T1000 (cell line): ENCODE results near the gene ABCG5.

Source experiments
- DNase-seq: peaks from one replicate; lab custom pipeline; 2025; ENCODE audit warnings: mixed read lengths; lab: John Stamatoyannopoulos, UW

Gene ABCG5

GRCh38 chr2:43841949-43842865, 3.6 kb upstream of the ABCG5 start:
- no peak for DNase-seq

GRCh38 chr2:43840965-43841364, 2.3 kb upstream of the ABCG5 start:
- no peak for DNase-seq

GRCh38 chr2:43839776-43840564, 1.3 kb upstream of the ABCG5 start:
- DNase-seq = no peak

- no peak for DNase-seq
Observed at GRCh38 chr2:43837831-43838559, 644 bp downstream of the ABCG5 start.

GRCh38 chr2:43837033-43837432, 1.6 kb downstream of the ABCG5 start:
- DNase-seq = no peak

GRCh38 chr2:43832457-43832856, 6.2 kb downstream of the ABCG5 start:
- no peak for DNase-seq

- no peak for DNase-seq
Observed at GRCh38 chr2:43831543-43832294, 6.9 kb downstream of the ABCG5 start.

- DNase-seq = no peak
Observed at GRCh38 chr2:43826305-43827250, 12.1 kb downstream of the ABCG5 start.

- DNase-seq = no peak
Observed at GRCh38 chr2:43825841-43826240, 12.8 kb downstream of the ABCG5 start.

GRCh38 chr2:43824951-43825493, 13.6 kb downstream of the ABCG5 start:
- no peak for DNase-seq

- DNase-seq = no peak
Observed at GRCh38 chr2:43824512-43824911, 14.1 kb downstream of the ABCG5 start.

- no peak for DNase-seq
Observed at GRCh38 chr2:43823751-43824150, 14.9 kb downstream of the ABCG5 start.

GRCh38 chr2:43822839-43823238, 15.8 kb downstream of the ABCG5 start:
- no peak for DNase-seq

- no peak for DNase-seq
Observed at GRCh38 chr2:43819491-43820163, 19.0 kb downstream of the ABCG5 start.

GRCh38 chr2:43818761-43819160, 19.9 kb downstream of the ABCG5 start:
- DNase-seq = no peak

- no peak for DNase-seq
Observed at GRCh38 chr2:43814711-43815110, 23.9 kb downstream of the ABCG5 start.

GRCh38 chr2:43812947-43813346, 25.7 kb downstream of the ABCG5 start:
- DNase-seq = no peak

- DNase-seq = no peak
Observed at GRCh38 chr2:43812006-43812405, 26.6 kb downstream of the ABCG5 start.

GRCh38 chr2:43810888-43811287, 27.8 kb downstream of the ABCG5 start:
- no peak for DNase-seq

- no peak for DNase-seq
Observed at GRCh38 chr2:43810452-43810851, 28.2 kb downstream of the ABCG5 start.
